ENCODE measurements around the gene SFXN5. TPM values are rescaled to one million over a fixed set of nuclear protein-coding genes. Genes with fewer than 3 reads are reported as not detected.

The SFXN5 gene
- total and polyA plus RNA-seq, 2 donors (not counting 3 experiments of a cell fraction or from before 2014, with no cell fraction given), result 18.7 to 28.6 TPM

GRCh38 chr2:72951303-72952095 is 120.0 kb downstream of the SFXN5 start:
- ChIA-PET POLR2A (no interaction called here), CTCF (interaction anchor here (1.1 to 1.3 kb wide), 4 partner anchors 22 to 59 kb away, joined by 4 to 7 read pairs (median 5); no protein-coding TSS in a partner anchor)
- no peak overlapping the region for H3K9ac ChIP-seq (replicated peaks; ENCODE audit: extremely low read depth, insufficient read depth, low read length)
- H3K36me3 ChIP-seq (ENCODE audit: control insufficient read depth in 2 of 2, extremely low read depth in 1 of 2, insufficient read depth in 2 of 2, low read length in 2 of 2), result no peaks in the 10 kb centered on the region
- no peaks in the 10 kb centered on the region for H3K9me1 ChIP-seq (replicated peaks; ENCODE audit: control insufficient read depth, extremely low read depth, insufficient read depth, low read length)
- H3K79me2 ChIP-seq (ENCODE audit: control insufficient read depth, insufficient read depth, low read length), result no peaks in the 10 kb centered on the region
- H4K20me1 ChIP-seq (replicated peaks; ENCODE audit: control insufficient read depth, extremely low read depth, insufficient read depth, low read length), result no peaks in the 10 kb centered on the region
- DNase-seq (ENCODE audit: low read depth, low spot score) (no peak), FAIRE-seq (no peak)
- dilution Hi-C loops (cut with MboI; ENCODE audit: extremely low pct_ligation_motif_present, low sequenced_read_pairs) (no loop called here), intact Hi-C loops (cut with micrococcal nuclease) (no loop called here)
- H3K4me1 ChIP-seq (ENCODE audit: control insufficient read depth, extremely low read depth, insufficient read depth, low read length), result no peaks in the 10 kb centered on the region
- TF ChIP-seq MYC (IDR thresholded peaks at IDR 0.05; ENCODE audit: low read depth, low read length) (no peak), GATA2 (IDR thresholded peaks at IDR 0.05; ENCODE audit: insufficient read depth, insufficient read length, low read depth, low read length) (no peak), EZH2 (IDR thresholded peaks at IDR 0.05; ENCODE audit: borderline replicate concordance, low read depth, low read length, severe bottlenecking) (no peak), POLR2A (IDR thresholded peaks at IDR 0.05; ENCODE audit: low read depth, low read length) (no peak), JUN (IDR thresholded peaks at IDR 0.05; ENCODE audit: borderline replicate concordance, insufficient read depth, insufficient read length, low read depth) (no peak), FOS (IDR thresholded peaks at IDR 0.05; ENCODE audit: borderline replicate concordance, insufficient read depth, low read length) (no peak), POLR2AphosphoS5 (IDR thresholded peaks at IDR 0.05; ENCODE audit: insufficient read depth, low read depth, low read length) (no peak)
- TF ChIP-seq, protein P1, sequence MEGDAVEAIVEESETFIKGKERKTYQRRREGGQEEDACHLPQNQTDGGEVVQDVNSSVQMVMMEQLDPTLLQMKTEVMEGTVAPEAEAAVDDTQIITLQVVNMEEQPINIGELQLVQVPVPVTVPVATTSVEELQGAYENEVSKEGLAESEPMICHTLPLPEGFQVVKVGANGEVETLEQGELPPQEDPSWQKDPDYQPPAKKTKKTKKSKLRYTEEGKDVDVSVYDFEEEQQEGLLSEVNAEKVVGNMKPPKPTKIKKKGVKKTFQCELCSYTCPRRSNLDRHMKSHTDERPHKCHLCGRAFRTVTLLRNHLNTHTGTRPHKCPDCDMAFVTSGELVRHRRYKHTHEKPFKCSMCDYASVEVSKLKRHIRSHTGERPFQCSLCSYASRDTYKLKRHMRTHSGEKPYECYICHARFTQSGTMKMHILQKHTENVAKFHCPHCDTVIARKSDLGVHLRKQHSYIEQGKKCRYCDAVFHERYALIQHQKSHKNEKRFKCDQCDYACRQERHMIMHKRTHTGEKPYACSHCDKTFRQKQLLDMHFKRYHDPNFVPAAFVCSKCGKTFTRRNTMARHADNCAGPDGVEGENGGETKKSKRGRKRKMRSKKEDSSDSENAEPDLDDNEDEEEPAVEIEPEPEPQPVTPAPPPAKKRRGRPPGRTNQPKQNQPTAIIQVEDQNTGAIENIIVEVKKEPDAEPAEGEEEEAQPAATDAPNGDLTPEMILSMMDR (IDR thresholded peaks at IDR 0.05; ENCODE audit: extremely low read depth in 1 of 2, insufficient read depth in 1 of 2, low read depth in 1 of 2, low read length in 2 of 2), result no peak
- no peak overlapping the region for H3K4me3 ChIP-seq (replicated peaks in 1 of 3; ENCODE audit: insufficient read depth in 1 of 3, low read depth in 1 of 3, low read length in 3 of 3)
- BruUV-seq (replicated peaks), result no TSS peak
- H2AFZ ChIP-seq (ENCODE audit: low read depth, low read length), result no peak overlapping the region
- no peaks in the 10 kb centered on the region for H3K9me3 ChIP-seq (replicated peaks; ENCODE audit: control insufficient read depth, insufficient read depth, low read length)
- no peak overlapping the region for H3K27ac ChIP-seq (ENCODE audit: insufficient read depth, low read depth, low read length)
- no peaks in the 10 kb centered on the region for H3K27me3 ChIP-seq (ENCODE audit: control insufficient read depth in 2 of 2, insufficient read depth in 2 of 2, low read length in 2 of 2)
- H3K4me2 ChIP-seq (ENCODE audit: insufficient read depth, low read length), result no peak overlapping the region
